Heart right ventricle (tissue), 16 donors: ENCODE results near the gene HK3. TPM values are rescaled to one million over a fixed set of nuclear protein-coding genes. Genes with fewer than 3 reads are reported as not detected.

ENCODE experiments used
- ATAC-seq, 8 donors: fragments of 200-7000 bp; cut with Tn5 transposase; one replicate each; pipeline ENCODE4 v1.9.1; 2020; ENCODE audit warnings: mild to moderate bottlenecking in 8 of 8, moderate library complexity in 8 of 8, moderate number of reproducible peaks in 1 of 8
- DNase-seq, 2 donors: peaks; one replicate each; pipeline ENCODE4 v3.0.0-alpha.2; 2020
- H3K27ac ChIP-seq, 10 donors: fragments of 200-600 bp; sonication (generic) in 2 of 10; one replicate each; pipeline versions ENCODE4 v1.5.0 to v1.8.0; 2020 to 2022; ENCODE audit warnings: mild to moderate bottlenecking in 3 of 10
- H3K27me3 ChIP-seq, 7 donors: fragments of 200-600 bp; one replicate each; pipeline ENCODE4 v1.8.0; 2021 to 2022; ENCODE audit warnings: mild to moderate bottlenecking in 2 of 7
- H3K36me3 ChIP-seq, 9 donors: fragments of 200-600 bp; sonication (generic) in 1 of 9; one replicate each; pipeline versions ENCODE4 v1.5.0 to v1.8.0; 2020 to 2022; ENCODE audit warnings: mild to moderate bottlenecking in 2 of 9
- H3K4me1 ChIP-seq, 9 donors: fragments of 200-600 bp; sonication (generic) in 1 of 9; one replicate each; pipeline versions ENCODE4 v1.5.0 to v1.8.0; 2020 to 2022; ENCODE audit warnings: mild to moderate bottlenecking in 4 of 9
- H3K4me3 ChIP-seq, 10 donors: fragments of 200-600 bp; sonication (generic) in 2 of 10; one replicate each; pipeline versions ENCODE4 v1.5.0 to v1.8.0; 2020 to 2022; ENCODE audit warnings: mild to moderate bottlenecking in 7 of 10, moderate library complexity in 2 of 10
- H3K9me3 ChIP-seq, 11 donors: fragments of 200-600 bp in 10 of 11; sonication (generic) in 2 of 11; one replicate each; pipeline versions ENCODE4 v1.5.0 to v1.8.0; 2013 to 2022; ENCODE audit warnings: mild to moderate bottlenecking in 2 of 11, control low read depth in 1 of 11, moderate library complexity in 1 of 11
- CTCF ChIP-seq, 9 donors: fragments of 200-600 bp; sonication (generic) in 2 of 9; IDR thresholded peaks; one replicate each; pipeline versions ENCODE4 v1.5.0 to v1.8.0; 2021 to 2022; ENCODE audit warnings: antibody characterized with exemption in 9 of 9, mild to moderate bottlenecking in 5 of 9, moderate library complexity in 1 of 9
- WGBS, 2 donors: extraction: QIAGEN DNeasy Blood & Tissue Kit; methylation state at CpG; one replicate each; pipeline ENCODE4 v1.1.7; 2013; ENCODE audit warnings: inconsistent platforms in 1 of 2; 5-methylcytosine and 5-hydroxymethylcytosine counted together
- intact Hi-C, 10 donors: fragments of 100-400 bp; cut with DNase I; formaldehyde crosslinking; loops; one replicate each; pipeline versions ENCODE4 v1.11.1 to v1.14.2; 2022
- polyA plus RNA-seq, 2 donors: library from polyadenylated mRNA; stranded (reverse); fragments of 200-250 nt; gene quantifications; one replicate each; pipeline ENCODE4 v1.2.3, GENCODE V29; 2013
- total RNA-seq, 10 donors: library from RNA; stranded (reverse); fragmentation: NEBNext Ultra II Directional in 3 of 10; extraction: Animal tissue kit (Norgen Biotek cat#: 25700) in 3 of 10; gene quantifications; one replicate each; pipeline versions ENCODE4 v1.2.1 to v1.2.4, GENCODE V29; 2021 to 2023
- donor health status: Arrhythmogenic right ventricular cardiomyopathy.
- donor health status: ischemic (EF 13 %, LVEDD 7.1; RV severe dilation, severe dysfunction).
- donor health status: healthy with polysubstance abuse.
- donor health status: DM: no; HTN: yes; CAD: no.
- donor health status: DM: no; HTN: no; CAD: no.
- donor health status: ischemic (EF 25% LVEDD 6.9; RV normal size, moderate dysfunction).
- donor health status: ischemic (EF 25% LVEDD 5.7; RV mildly dilated, moderate dysfunction).
- donor health status: healthy.
- donor health status: DM: yes; HTN: yes; CAD: no.
- donor health status: Ischemic cardiomyopathy.
- donor health status: ischemic (EF 35%, LVEDD 5.7; RV mildly dilated, moderate dysfunction).
- donor health status: nonischemic (EF 11% LVEDD 7.7; RV severe dilation, severe dysfunction).
- donor health status: DM: yes; HTN: yes; CAD: no.
- donor health status: PGD.
- donor health status: ischemic (EF 29% LVEDD 5.4; RV normal size, mild dysfunction).
- donor health status: nonischemic (EF 23%, LVEDD 6.1; RV moderate dilation, normal function).

HK3 gene
- total and polyA plus RNA-seq, 12 donors: 0.68 to 18.7 (median 4.2) TPM

DNA sequence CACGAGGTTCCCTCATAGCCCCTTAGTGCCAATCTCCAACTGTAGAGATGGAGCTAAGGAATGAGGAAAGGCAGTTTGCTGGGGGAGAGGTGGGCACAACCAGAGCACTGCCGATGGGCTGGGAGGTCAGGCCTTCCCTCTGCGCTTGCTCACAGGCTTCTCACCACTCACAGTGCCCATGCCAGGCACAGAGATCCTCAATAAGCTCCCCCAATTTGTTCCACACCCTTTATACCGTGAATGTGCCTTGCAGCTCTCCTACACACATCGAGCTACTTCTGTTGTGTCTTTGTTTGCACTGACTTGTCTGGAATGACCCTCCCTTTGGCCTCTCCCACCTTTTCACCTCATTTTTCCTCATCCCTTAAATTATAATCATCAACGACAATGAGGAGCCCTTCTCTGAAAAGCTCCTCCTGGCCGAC, 1.6 kb upstream of the HK3 start:
- Histone ChIP-seq H3K27ac (peak overlapping the region in 1 of 10 donors; percentile 88), H3K9me3 (no peaks in the 10 kb centered on the region), H3K27me3 (no peaks in the 10 kb centered on the region), H3K4me3 (no peak overlapping the region), H3K36me3 (peaks cover 0 to 42% (median 28%) of the 10 kb centered on the region in 9 donors), H3K4me1 (peaks cover 0 to 55% (median 6%) of the 10 kb centered on the region in 9 donors)
- ATAC-seq: no peak
- no peak for DNase-seq
- intact Hi-C loops: no loop called here
- WGBS, 2 donors: 79 to 82% methylated on average over 7 of the region's 7 CpGs
- no peak for TF ChIP-seq CTCF (IDR thresholded peaks at IDR 0.05)

GRCh38 chr5:176899946-176900779, 1.0 kb upstream of the HK3 start:
- intact Hi-C loops: no loop called here
- H3K27ac ChIP-seq: peak overlapping the region in 4 of 10 donors; percentile 20 to 88 (median 42)
- H3K4me3 ChIP-seq: peak overlapping the region in 1 of 10 donors; percentile 57
- WGBS, 2 donors: 84% methylated on average over 4 of the region's 4 CpGs
- peaks cover 0 to 59% (median 6%) of the 10 kb centered on the region in 9 donors for H3K4me1 ChIP-seq
- peaks cover 0 to 35% (median 22%) of the 10 kb centered on the region in 9 donors for H3K36me3 ChIP-seq
- TF ChIP-seq CTCF (IDR thresholded peaks at IDR 0.05): no peak
- H3K27me3 ChIP-seq: no peaks in the 10 kb centered on the region
- DNase-seq (no peak), ATAC-seq (peak in 1 of 8 donors; percentile 17)
- no peaks in the 10 kb centered on the region for H3K9me3 ChIP-seq

- no peak for ATAC-seq
- intact Hi-C loops: no loop called here
- no peak for TF ChIP-seq CTCF (IDR thresholded peaks at IDR 0.05)
- H3K4me3 ChIP-seq: peak overlapping the region in 1 of 10 donors; percentile 57
- H3K9me3 ChIP-seq: no peaks in the 10 kb centered on the region
- H3K4me1 ChIP-seq: peaks cover 0 to 64% (median 6%) of the 10 kb centered on the region in 9 donors
- peaks cover 0 to 9% (median 0%) of the 10 kb centered on the region in 9 donors for H3K36me3 ChIP-seq
- 55 to 63% methylated on average over 3 of the region's 3 CpGs for WGBS, 2 donors
- DNase-seq: no peak
- H3K27me3 ChIP-seq: peaks cover 0 to 5% (median 0%) of the 10 kb centered on the region in 7 donors
- H3K27ac ChIP-seq: peak overlapping the region in 1 of 10 donors; percentile 88
These were observed 1.9 kb downstream of the HK3 start for GRCh38 chr5:176897263-176897662.

- Histone ChIP-seq H3K4me3 (peak overlapping the region in 1 of 10 donors; percentile 9), H3K4me1 (peaks cover 0 to 52% (median 6%) of the 10 kb centered on the region in 9 donors), H3K27ac (peak overlapping the region in 1 of 10 donors; percentile 81), H3K27me3 (peaks cover 0 to 7% (median 0%) of the 10 kb centered on the region in 7 donors), H3K9me3 (no peaks in the 10 kb centered on the region), H3K36me3 (peaks cover 0 to 19% (median 0%) of the 10 kb centered on the region in 9 donors)
- WGBS, 2 donors: 86% methylated on average over 4 of the region's 4 CpGs
- intact Hi-C loops: no loop called here
- no peak for DNase-seq
- no peak for TF ChIP-seq CTCF (IDR thresholded peaks at IDR 0.05)
- no peak for ATAC-seq
These were observed 3.3 kb downstream of the HK3 start for GRCh38 chr5:176895831-176896230.
